ENCODE data around the gene DNAJB1.

DNAJB1 gene

GRCh38 chr19:14473073-14473977 is 44.9 kb downstream of the DNAJB1 start:
- DNase-seq (ENCODE audit: low spot score): no peak

DNA sequence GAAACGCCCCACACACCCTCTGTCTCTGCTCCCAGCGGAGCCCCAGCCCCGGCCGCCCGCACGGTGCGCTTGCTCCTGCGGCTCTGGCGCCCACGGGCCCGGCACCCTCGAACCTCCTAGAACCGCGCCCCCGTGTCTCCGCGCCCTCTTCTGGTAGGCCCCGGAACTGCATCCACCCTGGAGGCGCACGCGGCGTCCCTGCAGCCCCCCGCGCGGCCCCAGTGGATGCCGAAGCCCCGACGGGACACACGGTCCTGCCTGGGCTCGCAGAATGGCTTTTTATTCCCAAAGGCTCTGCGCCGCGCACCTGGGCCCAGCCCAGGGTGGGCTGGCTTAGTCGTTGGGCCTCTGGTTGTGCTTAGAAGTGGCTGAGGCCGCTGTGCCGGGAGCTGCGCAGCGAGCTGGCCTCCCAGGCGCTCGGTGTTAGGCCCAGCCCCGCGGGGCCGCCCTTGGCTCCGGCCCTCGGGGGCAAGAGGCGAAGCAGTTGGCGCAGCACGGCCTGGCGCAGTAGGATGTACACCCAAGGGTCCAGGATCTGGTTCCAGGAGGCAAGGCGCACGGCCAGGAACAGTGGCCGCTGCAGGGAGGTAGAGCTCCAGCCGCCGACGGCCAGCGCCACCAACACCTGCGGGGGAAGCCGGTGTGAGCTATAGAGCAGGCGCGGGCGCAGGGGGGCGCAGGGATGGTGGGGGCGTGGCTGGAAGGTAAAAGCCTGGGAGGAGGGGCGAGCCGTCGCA is 45.8 kb downstream of the DNAJB1 start:
- peak; percentile 83 for DNase-seq (ENCODE audit: low spot score)

DNA sequence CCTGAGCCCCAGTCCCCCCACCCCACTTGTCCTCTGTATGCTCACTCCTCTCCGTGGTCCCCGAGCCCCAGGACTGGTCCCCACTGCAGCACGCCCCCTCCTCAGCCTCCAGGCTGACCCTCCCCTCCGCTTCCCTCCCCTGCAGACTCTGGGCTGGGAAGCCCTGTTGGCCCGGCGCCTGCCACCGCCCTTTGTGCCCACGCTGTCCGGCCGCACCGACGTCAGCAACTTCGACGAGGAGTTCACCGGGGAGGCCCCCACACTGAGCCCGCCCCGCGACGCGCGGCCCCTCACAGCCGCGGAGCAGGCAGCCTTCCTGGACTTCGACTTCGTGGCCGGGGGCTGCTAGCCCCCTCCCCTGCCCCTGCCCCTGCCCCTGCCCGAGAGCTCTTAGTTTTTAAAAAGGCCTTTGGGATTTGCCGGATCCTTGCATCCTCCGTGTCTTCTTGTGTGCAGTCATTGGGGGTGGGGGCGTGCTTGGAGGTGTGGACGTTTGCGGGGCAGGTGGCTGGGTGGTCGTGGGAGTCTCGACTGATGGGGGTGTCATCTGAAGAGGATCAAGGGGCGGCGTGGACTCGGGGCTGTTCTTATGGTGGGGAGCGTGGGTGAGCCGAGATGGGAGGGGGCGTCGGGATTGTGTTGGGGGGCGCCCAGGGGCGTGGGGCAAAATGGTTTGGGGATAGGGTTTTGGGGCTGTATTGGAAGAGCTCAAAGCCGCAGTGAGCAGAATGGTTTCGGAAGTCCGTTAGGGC is 46.6 kb downstream of the DNAJB1 start:
- no peak for DNase-seq (ENCODE audit: low spot score)

DNA sequence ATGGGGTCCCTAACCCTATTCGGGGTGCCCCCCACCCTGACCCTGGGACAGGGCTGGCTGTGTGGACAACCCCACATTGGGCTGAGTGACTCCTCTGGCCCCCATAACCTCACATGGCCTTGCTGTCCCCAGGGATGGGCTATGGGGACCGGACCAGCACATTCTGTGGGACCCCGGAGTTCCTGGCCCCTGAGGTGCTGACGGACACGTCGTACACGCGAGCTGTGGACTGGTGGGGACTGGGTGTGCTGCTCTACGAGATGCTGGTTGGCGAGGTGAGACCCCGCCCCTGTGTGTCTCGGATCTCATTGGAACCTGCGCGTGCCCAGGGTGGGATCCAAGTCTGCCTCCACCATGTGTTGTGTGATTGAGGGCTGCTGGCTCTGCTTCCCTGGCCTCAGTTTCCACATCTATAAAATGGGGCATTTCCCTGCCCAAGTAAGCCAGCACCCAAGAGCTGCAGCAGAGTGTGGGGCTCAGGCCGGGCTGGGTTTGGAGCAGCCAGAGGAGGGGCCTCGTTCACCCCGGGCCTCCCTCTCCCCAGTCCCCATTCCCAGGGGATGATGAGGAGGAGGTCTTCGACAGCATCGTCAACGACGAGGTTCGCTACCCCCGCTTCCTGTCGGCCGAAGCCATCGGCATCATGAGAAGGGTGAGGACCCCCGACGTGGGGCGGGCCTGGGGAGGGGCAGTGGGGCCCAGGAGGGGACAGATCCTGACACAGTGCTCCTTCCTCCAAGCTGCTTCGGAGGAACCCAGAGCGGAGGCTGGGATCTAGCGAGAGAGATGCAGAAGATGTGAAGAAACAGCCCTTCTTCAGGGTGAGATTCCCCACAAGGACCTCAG is 47.9 kb downstream of the DNAJB1 start:
- no peak for DNase-seq (ENCODE audit: low spot score)

- DNase-seq (ENCODE audit: low spot score): no peak
Observed at GRCh38 chr19:14467816-14468215, 50.4 kb downstream of the DNAJB1 start.

DNA sequence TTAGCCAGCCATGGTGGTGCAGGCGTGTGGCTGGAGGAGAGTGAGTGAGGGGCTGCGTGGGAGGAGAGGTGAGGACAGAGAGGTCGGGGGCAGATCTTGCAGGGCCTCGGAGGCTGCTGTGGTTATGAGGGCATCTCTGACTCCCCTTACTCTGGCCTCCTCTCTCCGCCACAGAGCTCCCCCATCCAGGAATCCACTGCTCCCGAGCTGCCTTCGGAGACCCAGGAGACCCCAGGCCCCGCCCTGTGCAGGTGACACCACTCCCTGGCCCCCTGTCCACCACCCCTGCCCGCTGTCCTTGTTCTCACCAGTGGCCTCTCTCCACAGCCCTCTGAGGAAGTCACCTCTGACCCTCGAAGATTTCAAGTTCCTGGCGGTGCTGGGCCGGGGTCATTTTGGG is 50.8 kb downstream of the DNAJB1 start:
- no peak for DNase-seq (ENCODE audit: low spot score)
